A673 (cell line): ENCODE measurements around the gene SLC36A1. TPM values are rescaled to one million over a fixed set of nuclear protein-coding genes. Genes with fewer than 3 reads are reported as not detected.

ENCODE experiments used
- BruUV-seq: library from RNA; stranded (reverse); fragments of 400-500 nt; replicated peaks from 2 replicates; lab custom pipeline; 2021; lab: Mats Ljungman, UMichigan
- CTCF ChIA-PET: fragments of 300-600 bp; sonication (Branson Sonifier 250); formaldehyde crosslinking; loops from one replicate; lab custom pipeline; 2022; ENCODE audit warnings: antibody characterized with exemption; lab: Charles Lee
- POLR2A ChIA-PET: fragments of 300-600 bp; sonication (Branson Sonifier 250); formaldehyde crosslinking; loops from one replicate; lab custom pipeline; 2022; ENCODE audit warnings: antibody characterized with exemption; ENCODE audit not compliant: low non-redundant PET; lab: Charles Lee
- DNase-seq: peaks from one replicate; pipeline ENCODE4 v3.0.0-alpha.2; 2015; ENCODE audit warnings: low spot score
- H3K27ac ChIP-seq: fragments of 200-600 bp; sonication (generic); 2 replicates; pipeline ENCODE4 v1.5.1; 2016; ENCODE audit warnings: mixed run types, low read depth, mild to moderate bottlenecking, mixed read lengths, antibody characterized with exemption, low read length; ENCODE audit not compliant: poor library complexity, severe bottlenecking
- H3K27me3 ChIP-seq: fragments of 200-600 bp; sonication (generic); replicated peaks from 2 replicates; pipeline ENCODE4 v1.6.1; 2017; ENCODE audit warnings: mixed run types, low read depth, mild to moderate bottlenecking, mixed read lengths, antibody characterized with exemption, low read length; ENCODE audit not compliant: insufficient read depth, poor library complexity
- H3K36me3 ChIP-seq: fragments of 200-600 bp; sonication (generic); 2 replicates; pipeline ENCODE4 v1.6.1; 2016; ENCODE audit warnings: mixed run types, mild to moderate bottlenecking, mixed read lengths, antibody characterized with exemption, low read length; ENCODE audit not compliant: insufficient read depth, poor library complexity, severe bottlenecking
- H3K4me1 ChIP-seq: fragments of 200-600 bp; sonication (generic); 2 replicates; pipeline ENCODE4 v1.6.1; 2017; ENCODE audit warnings: mixed run types, mild to moderate bottlenecking, mixed read lengths, antibody characterized with exemption, low read length; ENCODE audit not compliant: insufficient read depth, poor library complexity, severe bottlenecking
- H3K4me3 ChIP-seq: fragments of 200-600 bp; sonication (generic); 2 replicates; pipeline ENCODE4 v1.5.1; 2016; ENCODE audit warnings: low read depth, mixed run types, mild to moderate bottlenecking, mixed read lengths, low read length; ENCODE audit not compliant: poor library complexity, severe bottlenecking
- H3K9me3 ChIP-seq: fragments of 200-600 bp; sonication (generic); 2 replicates; pipeline ENCODE4 v1.6.1; 2016; ENCODE audit warnings: mixed run types, low read depth, mild to moderate bottlenecking, mixed read lengths, antibody characterized with exemption, low read length; ENCODE audit not compliant: poor library complexity, severe bottlenecking
- CTCF ChIP-seq: fragments of 300-800, 200-600 bp; sonication (generic); conservative IDR thresholded peaks from 2 replicates; pipeline ENCODE4 v1.5.1; 2017; ENCODE audit warnings: low read depth, mild to moderate bottlenecking, antibody characterized with exemption, low read length, moderate library complexity, mixed read lengths
- EZH2 ChIP-seq: fragments of 200-600 bp; sonication (generic); IDR thresholded peaks from 2 replicates; pipeline ENCODE4 v1.6.1; 2017; ENCODE audit warnings: borderline replicate concordance, low read depth, mild to moderate bottlenecking, mixed read lengths, antibody characterized with exemption, low read length; ENCODE audit not compliant: poor library complexity, severe bottlenecking
- intact Hi-C: fragments of 100-400 bp; cut with micrococcal nuclease; formaldehyde crosslinking; loops from one replicate; pipeline ENCODE4 v1.10.0; 2022; ENCODE audit not compliant: unreplicated experiment
- total RNA-seq: library from RNA; stranded (reverse); gene quantifications from 2 replicates; pipeline ENCODE4 v1.2.3, GENCODE V29; 2021

Gene SLC36A1
- total RNA-seq, 1 experiment from 2014 or later: 12.5 TPM

DNA sequence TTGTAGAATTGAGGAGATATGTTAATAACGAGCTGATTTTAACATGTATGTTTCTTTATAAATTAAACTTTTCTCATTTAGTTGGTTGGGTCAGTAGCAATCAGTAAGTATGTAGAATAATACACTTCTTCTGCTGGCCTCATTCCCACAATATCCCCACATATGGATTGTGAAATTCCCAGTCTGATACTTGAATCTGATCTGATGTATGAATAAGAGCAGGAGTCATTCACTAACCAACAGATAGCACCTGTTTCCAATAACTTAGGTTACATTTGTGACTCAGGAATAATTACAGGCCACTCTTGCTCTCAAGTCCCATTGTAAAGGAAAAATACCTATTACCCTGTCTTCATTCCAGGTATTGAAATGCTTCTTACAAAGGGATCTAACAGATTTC is 23.9 kb downstream of the SLC36A1 start:
- DNase-seq: no peak
- H3K9me3 ChIP-seq: no peaks in the 10 kb centered on the region
- no peaks in the 10 kb centered on the region for H3K4me1 ChIP-seq
- no peak overlapping the region for H3K4me3 ChIP-seq
- ChIA-PET POLR2A (no interaction called here), CTCF (no interaction called here)
- H3K36me3 ChIP-seq: no peaks in the 10 kb centered on the region
- intact Hi-C loops: no loop called here
- H3K27me3 ChIP-seq: no peaks in the 10 kb centered on the region
- no peak for TF ChIP-seq CTCF
- TF ChIP-seq EZH2: no peak
- no TSS peak for BruUV-seq
- H3K27ac ChIP-seq: no peak overlapping the region

DNA sequence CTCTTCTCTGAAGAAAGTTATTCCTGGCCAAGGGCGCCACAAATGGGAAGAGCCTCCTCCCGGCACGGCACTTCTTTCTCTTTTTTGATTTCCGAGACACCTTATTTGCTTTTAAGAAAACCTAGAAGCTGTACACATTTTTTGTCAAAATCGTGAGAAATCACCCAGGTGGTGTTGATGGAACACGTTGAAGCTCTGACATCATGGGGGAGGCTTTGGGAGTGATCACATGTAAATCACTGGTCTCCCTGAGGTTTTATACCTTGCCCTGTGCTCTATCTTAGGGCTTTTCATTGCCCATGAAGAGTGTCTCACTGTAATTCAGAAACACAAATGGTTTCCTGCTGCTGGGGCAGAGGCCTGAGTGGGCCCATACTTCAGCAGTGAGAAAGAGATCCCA is 27.4 kb downstream of the SLC36A1 start:
- POLR2A ChIA-PET: no interaction called here
- H3K27ac ChIP-seq: no peak overlapping the region

GRCh38 chr5:151475388-151475787 is 28.0 kb downstream of the SLC36A1 start:
- Histone ChIP-seq H3K4me1 (no peaks in the 10 kb centered on the region), H3K4me3 (no peak overlapping the region), H3K27ac (no peak overlapping the region), H3K27me3 (no peaks in the 10 kb centered on the region), H3K36me3 (no peaks in the 10 kb centered on the region), H3K9me3 (no peaks in the 10 kb centered on the region)
- intact Hi-C loops: no loop called here
- TF ChIP-seq CTCF: no peak
- no peak for TF ChIP-seq EZH2
- DNase-seq: no peak
- CTCF ChIA-PET: no interaction called here
- BruUV-seq: no TSS peak
- POLR2A ChIA-PET: interaction anchor here (0.6 kb wide), 1 partner anchor 19 kb away, joined by 3 read pairs; no protein-coding TSS in a partner anchor

More for the DNA sequence above, 27.4 kb downstream of the SLC36A1 start:
- DNase-seq: no peak
- Histone ChIP-seq H3K4me1 (no peaks in the 10 kb centered on the region), H3K36me3 (no peaks in the 10 kb centered on the region), H3K4me3 (no peak overlapping the region), H3K9me3 (no peaks in the 10 kb centered on the region), H3K27me3 (no peaks in the 10 kb centered on the region)
- no TSS peak for BruUV-seq
- CTCF ChIA-PET: no interaction called here
- intact Hi-C loops: no loop called here
- TF ChIP-seq CTCF (no peak), EZH2 (no peak)
